ENCODE results near the gene LYSET. TPM values are rescaled to one million over a fixed set of nuclear protein-coding genes. Genes with fewer than 3 reads are reported as not detected.
"Not testable (repeated sequence)": the region's sequence is repeated elsewhere in the genome, so short reads cannot be mapped to it uniquely, and the experiment has no call there.

Gene LYSET
- polyA plus RNA-seq, 2 of the 4 experiments (the other 2 are of a cell fraction) = 29.9 to 37.0 TPM

DNA sequence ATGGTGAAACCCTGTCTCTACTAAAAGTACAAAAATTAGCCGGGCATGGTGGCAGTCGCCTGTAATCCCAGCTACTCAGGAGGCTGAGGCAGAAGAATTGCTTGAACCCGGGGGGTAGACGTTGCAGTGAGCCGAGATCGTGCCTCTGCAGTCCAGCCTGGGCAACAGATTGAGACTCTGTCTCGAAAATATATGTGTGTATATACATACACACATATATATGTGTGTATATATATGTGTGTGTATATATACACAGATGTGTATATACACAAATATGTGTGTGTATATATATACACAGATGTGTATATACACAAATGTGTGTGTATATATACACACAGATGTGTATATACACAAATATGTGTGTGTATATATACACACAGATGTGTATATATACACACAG lies 26.8 kb upstream of the LYSET start:
- H3K27ac ChIP-seq; ATAC-seq; H3K9me3 ChIP-seq; DNase-seq (ENCODE audit: low read depth in 1 of 2, low spot score in 1 of 2); CTCF ChIA-PET; H3K4me3 ChIP-seq; POLR2A ChIA-PET; H3K4me2 ChIP-seq; FAIRE-seq; H3K4me1 ChIP-seq: not testable (repeated sequence)
- WGBS (ENCODE audit: missing lambda C conversion rate) = 70% methylated on average over 7 of the region's 7 CpGs

DNA sequence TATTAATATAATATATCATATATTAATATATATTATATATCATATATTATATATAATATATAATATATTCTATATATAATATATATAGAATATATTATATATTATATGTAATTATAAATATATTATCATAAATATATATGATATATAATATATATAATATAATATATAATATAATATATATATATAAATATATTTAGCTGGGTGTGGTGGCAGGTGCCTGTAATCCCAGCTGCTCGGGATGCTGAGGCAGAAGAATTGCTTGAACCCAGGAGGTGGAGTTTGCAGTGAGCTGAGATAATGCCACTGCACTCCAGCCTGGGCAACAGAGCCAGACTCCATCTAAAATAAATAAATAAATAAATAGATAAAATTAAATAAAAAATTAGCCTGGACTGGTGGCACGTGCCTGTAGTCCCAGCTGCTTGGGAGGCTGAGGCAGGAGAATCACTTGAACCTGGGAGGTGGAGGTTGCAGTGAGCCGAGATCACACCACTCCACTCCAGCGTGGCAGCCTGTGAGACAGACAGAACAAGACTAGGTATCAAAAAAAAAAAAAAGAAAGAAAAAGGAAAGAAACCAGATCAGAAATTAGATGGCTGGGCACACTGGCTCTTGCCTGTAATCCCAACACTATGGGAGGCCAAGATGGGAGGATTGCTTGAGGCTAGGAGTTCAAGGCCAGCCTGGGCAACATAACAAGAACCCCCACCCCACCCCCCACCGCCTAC lies 25.3 kb upstream of the LYSET start:
- not testable (repeated sequence) for H3K4me3 ChIP-seq; FAIRE-seq; H3K9me3 ChIP-seq; H3K27ac ChIP-seq; H3K4me1 ChIP-seq; DNase-seq (ENCODE audit: low read depth in 1 of 2, low spot score in 1 of 2)
- ATAC-seq = peak in 1 of 2 experiments; percentile 63; a peak in 3 of 6 replicates
- WGBS (ENCODE audit: missing lambda C conversion rate) = 18% methylated on average over 5 of the region's 5 CpGs
- ChIA-PET POLR2A (interaction anchor here (1.2 kb wide), 1 partner anchor 10 kb away, joined by 3 read pairs; no protein-coding TSS in a partner anchor), CTCF (interaction anchor here (0.6 to 2.5 kb wide), 17 partner anchors 9 to 700 kb away, joined by 3 to 15 read pairs (median 4); no protein-coding TSS in a partner anchor)
- H3K4me2 ChIP-seq = peak overlapping the region; percentile 57

DNA sequence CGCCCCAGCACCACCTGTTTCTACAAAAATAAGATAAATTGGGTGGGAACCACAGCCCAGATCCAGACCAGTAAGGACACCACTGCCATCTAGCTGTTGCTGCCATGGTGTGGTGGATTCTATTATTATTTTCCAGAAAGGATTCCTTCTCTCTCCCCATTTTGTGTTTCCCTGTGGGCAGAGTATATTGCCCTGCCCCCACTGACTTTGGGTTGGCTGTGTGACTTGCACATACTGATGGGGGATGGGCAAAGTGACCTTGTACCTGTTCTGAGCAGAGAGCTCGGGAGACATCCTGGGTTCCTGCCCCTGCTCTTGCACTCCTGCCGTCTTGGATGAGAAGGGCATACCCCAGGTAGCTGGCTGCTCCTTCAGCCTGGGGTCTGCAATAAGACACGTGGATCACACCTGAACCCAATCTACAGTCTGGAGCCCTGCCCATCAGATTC lies 24.7 kb upstream of the LYSET start:
- 29% methylated on average over 4 of the region's 4 CpGs for WGBS (ENCODE audit: missing lambda C conversion rate)
- H3K4me2 ChIP-seq = peak overlapping the region; percentile 57
- H3K4me1 ChIP-seq = 0 out of 3 replicates have a peak, but pooled peaks cover 3% of the 10 kb centered on the region
- DNase-seq (ENCODE audit: low read depth in 1 of 2, low spot score in 1 of 2) (peak; percentile 62 to 66), FAIRE-seq (no peak), ATAC-seq (peak; percentile 89 to 91)
- TF ChIP-seq POLR2AphosphoS2 (conservative IDR thresholded peaks at IDR 0.05; ENCODE audit: low read length) = no peak
- TF ChIP-seq KDM5A (IDR thresholded peaks at IDR 0.05) = no peak
- no peak for TF ChIP-seq EHF (CRISPR knock-in tag; IDR thresholded peaks at IDR 0.05)
- TF ChIP-seq, protein P1, sequence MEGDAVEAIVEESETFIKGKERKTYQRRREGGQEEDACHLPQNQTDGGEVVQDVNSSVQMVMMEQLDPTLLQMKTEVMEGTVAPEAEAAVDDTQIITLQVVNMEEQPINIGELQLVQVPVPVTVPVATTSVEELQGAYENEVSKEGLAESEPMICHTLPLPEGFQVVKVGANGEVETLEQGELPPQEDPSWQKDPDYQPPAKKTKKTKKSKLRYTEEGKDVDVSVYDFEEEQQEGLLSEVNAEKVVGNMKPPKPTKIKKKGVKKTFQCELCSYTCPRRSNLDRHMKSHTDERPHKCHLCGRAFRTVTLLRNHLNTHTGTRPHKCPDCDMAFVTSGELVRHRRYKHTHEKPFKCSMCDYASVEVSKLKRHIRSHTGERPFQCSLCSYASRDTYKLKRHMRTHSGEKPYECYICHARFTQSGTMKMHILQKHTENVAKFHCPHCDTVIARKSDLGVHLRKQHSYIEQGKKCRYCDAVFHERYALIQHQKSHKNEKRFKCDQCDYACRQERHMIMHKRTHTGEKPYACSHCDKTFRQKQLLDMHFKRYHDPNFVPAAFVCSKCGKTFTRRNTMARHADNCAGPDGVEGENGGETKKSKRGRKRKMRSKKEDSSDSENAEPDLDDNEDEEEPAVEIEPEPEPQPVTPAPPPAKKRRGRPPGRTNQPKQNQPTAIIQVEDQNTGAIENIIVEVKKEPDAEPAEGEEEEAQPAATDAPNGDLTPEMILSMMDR (IDR thresholded peaks at IDR 0.05) = peak; percentile 58
- TF ChIP-seq, protein P2, sequence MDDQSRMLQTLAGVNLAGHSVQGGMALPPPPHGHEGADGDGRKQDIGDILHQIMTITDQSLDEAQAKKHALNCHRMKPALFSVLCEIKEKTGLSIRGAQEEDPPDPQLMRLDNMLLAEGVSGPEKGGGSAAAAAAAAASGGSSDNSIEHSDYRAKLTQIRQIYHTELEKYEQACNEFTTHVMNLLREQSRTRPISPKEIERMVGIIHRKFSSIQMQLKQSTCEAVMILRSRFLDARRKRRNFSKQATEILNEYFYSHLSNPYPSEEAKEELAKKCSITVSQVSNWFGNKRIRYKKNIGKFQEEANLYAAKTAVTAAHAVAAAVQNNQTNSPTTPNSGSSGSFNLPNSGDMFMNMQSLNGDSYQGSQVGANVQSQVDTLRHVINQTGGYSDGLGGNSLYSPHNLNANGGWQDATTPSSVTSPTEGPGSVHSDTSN (IDR thresholded peaks at IDR 0.05) = no peak
- peak; percentile 48; the same call in 2 of the 3 replicates for TF ChIP-seq SMC3 (IDR thresholded peaks at IDR 0.05)
- TF ChIP-seq RAD21 (conservative IDR thresholded peaks at IDR 0.05 in 1 of 2, IDR thresholded peaks at IDR 0.05 in 1 of 2) = peak; percentile 62 to 67; a peak in 4 of 5 replicates
- no peak overlapping the region for H3K27ac ChIP-seq
- H3K9me3 ChIP-seq = no peaks in the 10 kb centered on the region
- ChIA-PET POLR2A (interaction anchor here (1.2 kb wide), 1 partner anchor 9 kb away, joined by 3 read pairs; no protein-coding TSS in a partner anchor), CTCF (interaction anchor here (0.7 to 2.5 kb wide), 18 partner anchors 8 to 285 kb away, joined by 3 to 15 read pairs (median 4); no protein-coding TSS in a partner anchor)
- no peak overlapping the region for H3K4me3 ChIP-seq

DNA sequence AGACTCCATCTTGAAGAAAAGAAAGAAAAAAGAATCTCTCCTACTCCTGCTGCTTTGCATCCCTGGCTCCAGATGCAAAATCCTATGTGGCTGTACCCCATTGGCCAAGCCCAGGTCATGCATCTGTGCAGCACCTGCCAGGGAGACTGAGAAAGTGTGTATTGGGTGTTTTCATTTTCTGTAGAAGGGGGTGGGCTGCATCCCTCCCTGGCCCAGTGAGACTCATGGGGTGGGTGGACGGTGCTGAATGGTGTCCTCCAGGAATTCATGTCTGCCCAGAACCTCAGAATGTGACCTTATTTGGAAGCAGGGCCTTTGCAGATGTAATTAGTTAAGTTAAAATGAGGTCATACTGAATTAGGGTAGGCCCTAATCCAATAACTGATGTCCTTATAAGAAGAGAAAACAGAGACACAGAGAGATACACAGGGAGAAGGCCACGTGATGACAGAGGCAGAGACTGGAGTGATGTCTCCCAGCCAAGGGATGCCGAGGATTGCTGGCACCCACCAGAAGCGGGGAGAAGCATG lies 23.6 kb upstream of the LYSET start:
- H3K4me3 ChIP-seq = no peak overlapping the region
- no peak for ATAC-seq
- ChIA-PET CTCF (interaction anchor here (1.0 to 2.5 kb wide), 9 partner anchors 7 to 219 kb away, joined by 3 to 11 read pairs (median 4); no protein-coding TSS in a partner anchor), POLR2A (no interaction called here)
- no peak for DNase-seq (ENCODE audit: low read depth in 1 of 2, low spot score in 1 of 2)
- 0 out of 3 replicates have a peak, but pooled peaks cover 3% of the 10 kb centered on the region for H3K4me1 ChIP-seq
- TF ChIP-seq TFCP2L1 (CRISPR knock-in tag; IDR thresholded peaks at IDR 0.05) (no peak), ZSCAN20 (CRISPR knock-in tag; IDR thresholded peaks at IDR 0.05) (no peak), HDAC2 (IDR thresholded peaks at IDR 0.05) (no peak), MAZ (IDR thresholded peaks at IDR 0.05; ENCODE audit: borderline replicate concordance, low read depth, low read length) (no peak), ZFP36 (IDR thresholded peaks at IDR 0.05; ENCODE audit: borderline replicate concordance, partially characterized antibody) (no peak), KDM1A (IDR thresholded peaks at IDR 0.05; ENCODE audit: low read depth) (no peak), TP53 (CRISPR knock-in tag; IDR thresholded peaks at IDR 0.05) (no peak)
- TF ChIP-seq, protein P3, sequence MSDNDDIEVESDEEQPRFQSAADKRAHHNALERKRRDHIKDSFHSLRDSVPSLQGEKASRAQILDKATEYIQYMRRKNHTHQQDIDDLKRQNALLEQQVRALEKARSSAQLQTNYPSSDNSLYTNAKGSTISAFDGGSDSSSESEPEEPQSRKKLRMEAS (IDR thresholded peaks at IDR 0.05) = no peak
- TF ChIP-seq, protein P1 (IDR thresholded peaks at IDR 0.05) = no peak
- TF ChIP-seq, protein P4, sequence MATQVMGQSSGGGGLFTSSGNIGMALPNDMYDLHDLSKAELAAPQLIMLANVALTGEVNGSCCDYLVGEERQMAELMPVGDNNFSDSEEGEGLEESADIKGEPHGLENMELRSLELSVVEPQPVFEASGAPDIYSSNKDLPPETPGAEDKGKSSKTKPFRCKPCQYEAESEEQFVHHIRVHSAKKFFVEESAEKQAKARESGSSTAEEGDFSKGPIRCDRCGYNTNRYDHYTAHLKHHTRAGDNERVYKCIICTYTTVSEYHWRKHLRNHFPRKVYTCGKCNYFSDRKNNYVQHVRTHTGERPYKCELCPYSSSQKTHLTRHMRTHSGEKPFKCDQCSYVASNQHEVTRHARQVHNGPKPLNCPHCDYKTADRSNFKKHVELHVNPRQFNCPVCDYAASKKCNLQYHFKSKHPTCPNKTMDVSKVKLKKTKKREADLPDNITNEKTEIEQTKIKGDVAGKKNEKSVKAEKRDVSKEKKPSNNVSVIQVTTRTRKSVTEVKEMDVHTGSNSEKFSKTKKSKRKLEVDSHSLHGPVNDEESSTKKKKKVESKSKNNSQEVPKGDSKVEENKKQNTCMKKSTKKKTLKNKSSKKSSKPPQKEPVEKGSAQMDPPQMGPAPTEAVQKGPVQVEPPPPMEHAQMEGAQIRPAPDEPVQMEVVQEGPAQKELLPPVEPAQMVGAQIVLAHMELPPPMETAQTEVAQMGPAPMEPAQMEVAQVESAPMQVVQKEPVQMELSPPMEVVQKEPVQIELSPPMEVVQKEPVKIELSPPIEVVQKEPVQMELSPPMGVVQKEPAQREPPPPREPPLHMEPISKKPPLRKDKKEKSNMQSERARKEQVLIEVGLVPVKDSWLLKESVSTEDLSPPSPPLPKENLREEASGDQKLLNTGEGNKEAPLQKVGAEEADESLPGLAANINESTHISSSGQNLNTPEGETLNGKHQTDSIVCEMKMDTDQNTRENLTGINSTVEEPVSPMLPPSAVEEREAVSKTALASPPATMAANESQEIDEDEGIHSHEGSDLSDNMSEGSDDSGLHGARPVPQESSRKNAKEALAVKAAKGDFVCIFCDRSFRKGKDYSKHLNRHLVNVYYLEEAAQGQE (IDR thresholded peaks at IDR 0.05) = no peak
- H3K4me2 ChIP-seq = no peak overlapping the region
- FAIRE-seq = no peak
- H3K9me3 ChIP-seq = no peaks in the 10 kb centered on the region
- WGBS (ENCODE audit: missing lambda C conversion rate) = 61% methylated on average over 4 of the region's 4 CpGs
- no peak overlapping the region for H3K27ac ChIP-seq
